ENCODE results near the gene RCAN3.

DNA sequence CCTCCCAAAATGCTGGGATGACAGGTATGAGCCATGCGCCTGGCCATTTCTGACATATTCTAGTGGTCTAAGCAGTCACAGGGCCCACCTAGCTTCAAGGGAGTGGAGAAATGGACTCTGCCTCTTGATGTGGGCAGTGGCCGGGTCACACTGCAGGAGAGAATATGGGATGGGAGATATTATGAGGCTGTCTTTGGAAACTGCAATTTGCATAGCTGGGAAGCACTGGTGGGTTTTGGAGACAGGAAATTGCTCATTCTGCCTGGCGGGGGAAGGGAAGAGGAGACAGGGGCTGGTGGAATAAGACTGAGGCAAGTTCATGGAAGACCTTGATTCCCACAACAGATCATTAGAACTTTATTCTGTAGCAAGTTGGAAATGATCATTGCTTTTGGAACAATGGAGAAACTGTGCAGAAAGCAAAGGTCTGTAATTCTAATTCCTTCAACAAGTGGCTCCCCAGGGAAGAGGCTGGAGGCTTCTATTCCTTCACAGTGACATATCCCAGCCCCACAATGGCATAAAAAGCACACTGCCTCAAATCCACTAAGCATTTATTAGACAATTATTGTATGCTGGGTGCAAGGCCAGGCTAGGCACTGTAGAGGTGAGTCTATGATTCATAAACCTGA lies 63.7 kb downstream of the RCAN3 start:
- TF ChIP-seq, protein P1, sequence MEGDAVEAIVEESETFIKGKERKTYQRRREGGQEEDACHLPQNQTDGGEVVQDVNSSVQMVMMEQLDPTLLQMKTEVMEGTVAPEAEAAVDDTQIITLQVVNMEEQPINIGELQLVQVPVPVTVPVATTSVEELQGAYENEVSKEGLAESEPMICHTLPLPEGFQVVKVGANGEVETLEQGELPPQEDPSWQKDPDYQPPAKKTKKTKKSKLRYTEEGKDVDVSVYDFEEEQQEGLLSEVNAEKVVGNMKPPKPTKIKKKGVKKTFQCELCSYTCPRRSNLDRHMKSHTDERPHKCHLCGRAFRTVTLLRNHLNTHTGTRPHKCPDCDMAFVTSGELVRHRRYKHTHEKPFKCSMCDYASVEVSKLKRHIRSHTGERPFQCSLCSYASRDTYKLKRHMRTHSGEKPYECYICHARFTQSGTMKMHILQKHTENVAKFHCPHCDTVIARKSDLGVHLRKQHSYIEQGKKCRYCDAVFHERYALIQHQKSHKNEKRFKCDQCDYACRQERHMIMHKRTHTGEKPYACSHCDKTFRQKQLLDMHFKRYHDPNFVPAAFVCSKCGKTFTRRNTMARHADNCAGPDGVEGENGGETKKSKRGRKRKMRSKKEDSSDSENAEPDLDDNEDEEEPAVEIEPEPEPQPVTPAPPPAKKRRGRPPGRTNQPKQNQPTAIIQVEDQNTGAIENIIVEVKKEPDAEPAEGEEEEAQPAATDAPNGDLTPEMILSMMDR (IDR thresholded peaks at IDR 0.05; ENCODE audit: borderline replicate concordance, extremely low read depth, low read length, poor library complexity, severe bottlenecking), result no peak
- no peak for TF ChIP-seq EZH2 (IDR thresholded peaks at IDR 0.05; ENCODE audit: borderline replicate concordance, low read depth, low read length, severe bottlenecking)

Data from DND-41 (cell line).